GM08714 (cell line): Measurements from ENCODE around the gene MYOZ3.

ENCODE experiments used
- H3K4me3 ChIP-seq: fragments of 200-500 bp; sonication (Bioruptor generic); 2 replicates; pipeline ENCODE4 v1.5.1; 2014; ENCODE audit warnings: mild to moderate bottlenecking, low read length, inconsistent platforms
- ZNF274 ChIP-seq: IDR thresholded peaks from 2 replicates; pipeline ENCODE4 v1.6.1; 2012; ENCODE audit warnings: mild to moderate bottlenecking, low read depth, low read length

MYOZ3 gene

DNA sequence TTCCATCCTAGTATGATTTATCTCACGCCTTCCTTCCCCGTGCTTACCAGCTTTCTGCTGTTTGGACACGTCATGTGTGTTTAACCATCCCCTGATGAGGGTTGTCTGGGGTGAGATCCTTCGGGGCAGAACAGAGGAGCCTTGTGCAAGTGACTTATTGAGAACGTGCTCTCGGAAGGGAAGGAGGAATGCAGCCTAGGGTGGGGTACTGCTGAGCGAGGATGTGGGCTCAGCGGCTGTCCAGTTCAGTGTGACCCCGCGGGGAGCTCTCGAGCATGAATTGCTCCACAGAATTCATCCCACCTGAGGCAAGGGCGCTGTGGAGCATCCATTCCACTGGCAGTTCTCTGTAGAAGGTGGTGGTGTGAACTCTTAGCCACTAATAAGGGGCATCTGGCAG, 4.0 kb downstream of the MYOZ3 start:
- no peak for TF ChIP-seq ZNF274

DNA sequence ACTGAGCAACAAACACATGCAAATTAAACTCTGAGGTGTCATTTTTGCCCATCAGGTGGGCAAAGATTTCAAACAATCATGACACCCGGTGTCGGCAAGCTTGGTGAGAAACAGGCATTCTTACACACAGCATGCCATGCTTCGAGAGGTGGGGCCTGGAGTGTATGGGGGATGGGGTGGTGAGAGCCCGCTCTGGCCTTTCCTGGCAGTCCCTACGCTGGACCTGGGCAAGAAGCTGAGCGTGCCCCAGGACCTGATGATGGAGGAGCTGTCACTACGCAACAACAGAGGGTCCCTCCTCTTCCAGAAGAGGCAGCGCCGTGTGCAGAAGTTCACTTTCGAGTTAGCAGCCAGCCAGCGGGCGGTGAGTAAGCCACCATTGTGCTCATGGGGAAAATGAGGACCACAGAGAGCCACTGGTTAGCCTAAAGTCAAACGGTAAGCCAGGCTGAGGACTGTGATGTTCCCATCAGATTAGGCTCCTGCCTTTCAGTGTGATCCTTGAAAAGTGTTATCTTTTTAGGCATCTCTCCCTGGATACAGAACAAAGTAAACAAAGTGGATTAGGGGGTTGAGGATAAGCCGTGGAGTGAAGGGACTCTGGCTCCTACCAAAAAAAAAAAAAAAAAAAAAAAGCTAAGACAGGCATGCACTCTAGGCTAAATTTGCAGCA, 9.4 kb downstream of the MYOZ3 start:
- no peak for TF ChIP-seq ZNF274
- H3K4me3 ChIP-seq, result no peak overlapping the region

More for the DNA sequence above, 4.0 kb downstream of the MYOZ3 start:
- no peak overlapping the region for H3K4me3 ChIP-seq

DNA sequence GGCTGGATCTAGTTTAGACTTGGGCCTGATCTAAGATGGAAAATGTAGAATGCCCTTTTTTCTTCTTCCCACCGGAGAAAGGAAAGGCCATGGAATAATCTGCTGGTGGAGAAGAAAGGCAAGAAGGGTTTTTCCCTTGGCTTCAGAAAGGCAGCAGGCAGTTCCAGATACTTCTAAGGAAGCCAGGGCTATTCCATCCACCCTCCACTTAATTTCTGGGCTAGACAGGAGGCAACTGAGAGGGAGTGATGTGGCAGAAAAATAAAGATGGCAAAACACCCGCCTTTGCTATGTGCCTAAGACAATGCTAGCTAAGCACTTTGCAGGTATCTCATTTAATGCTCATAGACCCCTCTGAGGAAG, 9.9 kb downstream of the MYOZ3 start:
- H3K4me3 ChIP-seq, result no peak overlapping the region
- no peak for TF ChIP-seq ZNF274

DNA sequence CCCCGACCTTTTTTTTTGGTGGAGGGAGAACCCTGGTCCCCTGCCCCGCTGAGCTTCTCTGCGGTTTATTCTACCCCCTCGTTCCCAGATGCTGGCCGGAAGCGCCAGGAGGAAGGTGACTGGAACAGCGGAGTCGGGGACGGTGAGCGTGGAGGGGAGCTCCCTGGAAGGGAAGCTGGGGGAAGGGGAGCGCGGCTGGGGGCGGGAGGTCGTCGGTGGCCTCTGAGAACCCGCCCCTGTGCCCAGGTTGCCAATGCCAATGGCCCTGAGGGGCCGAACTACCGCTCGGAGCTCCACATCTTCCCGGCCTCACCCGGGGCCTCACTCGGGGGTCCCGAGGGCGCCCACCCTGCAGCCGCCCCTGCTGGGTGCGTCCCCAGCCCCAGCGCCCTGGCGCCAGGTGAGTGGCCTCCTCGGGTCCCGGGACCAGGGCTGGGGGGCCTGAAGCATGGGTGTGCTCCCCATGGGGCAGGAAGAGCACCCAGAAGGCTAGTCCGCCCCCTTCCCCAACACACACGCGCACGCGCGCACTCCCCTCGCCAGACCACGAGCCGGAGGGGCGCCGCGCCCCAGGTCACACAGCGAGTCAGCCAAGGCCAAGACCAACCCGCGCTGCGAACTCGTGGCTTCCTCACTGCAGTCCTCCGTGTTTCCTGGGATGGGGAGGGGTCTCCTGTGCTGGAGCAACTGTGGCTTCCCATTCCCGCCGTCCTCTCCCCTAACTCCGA, 10.6 kb downstream of the MYOZ3 start:
- TF ChIP-seq ZNF274, result no peak
- H3K4me3 ChIP-seq, result peak overlapping the region; percentile 49; the same call in 1 of the 2 replicates

DNA sequence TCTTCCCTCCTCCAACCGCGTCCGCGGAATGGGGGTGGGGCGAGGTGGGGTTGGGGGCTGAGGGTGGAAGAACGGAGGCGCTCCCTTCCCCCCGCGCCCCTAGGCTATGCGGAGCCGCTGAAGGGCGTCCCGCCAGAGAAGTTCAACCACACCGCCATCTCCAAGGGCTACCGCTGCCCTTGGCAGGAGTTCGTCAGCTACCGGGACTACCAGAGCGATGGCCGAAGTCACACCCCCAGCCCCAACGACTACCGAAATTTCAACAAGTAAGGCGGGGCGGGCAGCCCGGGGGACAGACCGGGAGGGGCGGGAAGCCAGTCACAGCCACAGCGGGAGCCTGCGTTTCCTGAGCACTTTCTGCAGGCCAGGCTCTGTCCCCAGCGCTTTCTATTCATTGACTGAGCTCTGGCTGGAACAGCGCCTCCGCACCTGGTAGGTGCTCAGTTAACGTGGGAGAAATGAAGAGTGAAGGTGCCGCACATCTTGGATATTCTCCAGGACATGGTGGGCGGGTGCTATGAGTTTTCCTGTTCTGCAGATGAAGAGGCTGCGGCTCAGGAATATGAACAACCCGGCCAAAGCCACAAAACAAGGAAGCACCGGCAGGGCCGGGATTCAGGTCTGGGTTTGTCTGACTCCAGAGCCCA, 11.3 kb downstream of the MYOZ3 start:
- no peak for TF ChIP-seq ZNF274
- peak overlapping the region; percentile 49; the same call in 1 of the 2 replicates for H3K4me3 ChIP-seq

DNA sequence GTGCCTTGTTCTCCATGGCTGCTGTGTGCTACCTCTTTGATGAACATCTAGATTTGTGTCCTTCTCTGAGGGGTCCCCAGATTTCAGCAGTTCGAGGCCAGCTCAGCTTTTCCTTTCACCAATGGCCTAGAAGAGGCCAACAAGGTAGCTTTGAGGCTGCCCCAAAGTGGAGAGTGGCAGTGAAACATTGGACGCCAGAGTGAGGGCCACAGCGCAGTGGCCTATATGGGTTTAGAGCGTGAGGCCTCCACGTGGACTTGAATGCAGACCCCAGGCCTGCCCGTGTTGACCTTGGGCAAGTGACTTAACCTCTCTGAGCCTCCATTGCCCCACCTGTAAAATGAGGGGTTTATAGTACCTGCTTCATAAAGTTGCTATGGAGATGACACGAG, 11.8 kb downstream of the MYOZ3 start:
- TF ChIP-seq ZNF274, result no peak
- no peak overlapping the region for H3K4me3 ChIP-seq

DNA sequence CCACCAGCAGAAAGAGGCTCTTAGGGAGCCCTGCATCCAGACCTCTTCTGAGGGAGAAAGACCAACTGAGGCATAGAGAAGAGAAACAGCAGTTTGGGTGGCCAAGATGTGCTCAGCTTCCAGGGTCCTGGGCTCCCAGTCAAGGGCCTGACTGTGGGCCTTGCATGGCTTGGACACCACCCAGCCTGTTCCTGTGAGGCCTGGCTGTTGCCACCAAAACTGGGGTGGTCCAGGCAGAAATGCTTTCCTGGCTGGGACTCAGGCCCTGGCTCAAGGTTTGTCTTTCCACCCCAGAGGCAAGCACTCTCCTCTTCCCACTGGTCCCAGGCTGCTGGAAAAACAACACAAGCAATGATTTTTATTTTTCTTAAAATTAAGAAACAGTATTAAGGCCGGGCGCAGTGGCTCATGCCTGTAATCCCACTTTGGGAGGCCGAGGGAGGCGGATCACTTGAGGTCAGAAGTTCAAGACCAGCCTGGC, 13.3 kb downstream of the MYOZ3 start:
- H3K4me3 ChIP-seq, result no peak overlapping the region
- TF ChIP-seq ZNF274, result no peak

DNA sequence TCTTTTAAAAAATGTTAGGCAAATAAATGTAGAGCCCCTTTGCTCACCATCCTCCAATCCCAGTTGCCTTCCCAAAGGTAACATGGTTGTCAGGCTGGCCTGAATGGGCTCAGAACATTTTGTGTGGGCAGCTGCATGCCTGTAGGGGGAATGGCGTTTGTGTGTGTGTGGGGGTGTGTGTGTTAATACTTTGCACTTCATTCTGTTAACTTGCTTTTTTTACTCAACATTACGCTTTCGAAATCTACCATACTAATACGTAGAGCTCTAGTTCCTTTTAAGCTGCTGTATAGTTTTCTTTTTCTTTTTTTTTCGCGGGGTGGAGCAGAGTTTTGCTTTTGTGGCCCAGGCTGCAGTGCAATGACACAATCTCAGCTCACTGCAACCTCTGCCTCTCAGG, 14.0 kb downstream of the MYOZ3 start:
- H3K4me3 ChIP-seq, result no peak overlapping the region
- no peak for TF ChIP-seq ZNF274

DNA sequence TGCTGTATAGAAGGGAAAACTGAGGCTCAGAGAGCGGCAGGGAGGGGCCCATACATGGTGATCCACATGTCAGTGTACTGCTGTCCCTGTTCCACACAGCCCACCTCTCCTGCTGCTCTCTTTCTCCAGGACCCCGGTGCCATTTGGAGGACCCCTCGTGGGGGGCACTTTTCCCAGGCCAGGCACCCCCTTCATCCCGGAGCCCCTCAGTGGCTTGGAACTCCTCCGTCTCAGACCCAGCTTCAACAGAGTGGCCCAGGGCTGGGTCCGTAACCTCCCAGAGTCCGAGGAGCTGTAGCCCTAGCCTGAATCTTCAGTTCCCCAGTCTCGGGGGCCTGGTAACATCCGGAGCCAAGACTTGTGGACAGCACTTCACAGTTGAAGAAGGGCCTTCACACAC, 15.5 kb downstream of the MYOZ3 start:
- no peak overlapping the region for H3K4me3 ChIP-seq

DNA sequence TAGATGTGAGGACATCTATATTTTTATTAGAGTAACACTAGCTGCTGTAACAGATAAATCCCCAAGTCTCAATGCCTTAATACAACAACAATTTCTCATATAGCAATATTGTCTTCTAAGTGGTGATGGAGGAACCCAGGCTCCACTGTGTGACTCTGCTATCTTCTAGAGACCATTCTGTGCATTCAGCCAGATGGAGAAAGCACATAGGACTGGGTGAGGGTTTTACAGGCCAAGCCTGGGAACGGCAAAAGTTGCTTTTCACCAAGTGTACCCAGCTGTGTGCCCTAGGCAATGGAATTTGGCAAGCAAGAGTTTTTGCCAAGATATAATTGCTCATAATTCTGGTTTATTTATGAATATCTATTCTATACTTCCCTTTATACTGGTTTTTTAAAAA, 28.1 kb downstream of the MYOZ3 start:
- TF ChIP-seq ZNF274, result no peak
- H3K4me3 ChIP-seq, result no peak overlapping the region

More for the DNA sequence above, 15.5 kb downstream of the MYOZ3 start:
- TF ChIP-seq ZNF274, result no peak

DNA sequence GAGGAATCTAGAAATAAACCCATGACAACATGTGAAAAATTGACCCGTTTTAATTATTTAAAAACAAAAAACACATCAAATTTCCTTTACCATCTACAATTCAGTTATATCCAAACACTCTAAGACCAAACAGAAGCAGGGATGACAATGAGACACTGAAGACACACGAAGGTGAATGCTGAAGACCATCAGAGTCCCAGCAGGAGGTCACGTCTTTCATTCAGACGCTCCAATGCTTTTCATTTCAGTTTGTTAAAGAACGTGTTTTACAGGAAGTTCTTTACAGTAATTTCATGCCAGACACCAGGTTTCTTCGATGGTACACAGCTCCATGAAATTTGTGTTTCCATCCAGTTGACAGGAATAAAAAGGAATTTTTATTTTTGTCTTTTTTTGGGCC, 29.7 kb downstream of the MYOZ3 start:
- no peak overlapping the region for H3K4me3 ChIP-seq
- TF ChIP-seq ZNF274, result no peak

DNA sequence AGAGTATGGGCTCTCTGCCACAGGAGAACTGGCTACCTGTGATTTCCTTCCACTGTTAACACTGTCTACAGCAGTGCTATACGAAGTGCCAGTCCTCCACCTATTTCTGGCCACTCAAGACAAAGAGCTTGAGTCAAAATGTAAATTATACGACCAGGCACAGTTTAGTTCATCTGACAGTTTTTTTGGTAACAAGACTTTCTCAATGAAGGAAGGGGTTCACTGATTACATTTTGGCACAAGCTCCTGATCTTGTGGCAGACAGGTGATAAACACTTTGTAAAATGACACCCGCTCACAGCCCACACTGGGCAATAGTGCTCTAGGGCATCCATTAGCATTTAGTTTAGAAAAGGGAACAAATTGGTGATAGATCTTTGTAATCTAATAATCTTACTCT, 31.2 kb downstream of the MYOZ3 start:
- no peak for TF ChIP-seq ZNF274
- H3K4me3 ChIP-seq, result no peak overlapping the region

DNA sequence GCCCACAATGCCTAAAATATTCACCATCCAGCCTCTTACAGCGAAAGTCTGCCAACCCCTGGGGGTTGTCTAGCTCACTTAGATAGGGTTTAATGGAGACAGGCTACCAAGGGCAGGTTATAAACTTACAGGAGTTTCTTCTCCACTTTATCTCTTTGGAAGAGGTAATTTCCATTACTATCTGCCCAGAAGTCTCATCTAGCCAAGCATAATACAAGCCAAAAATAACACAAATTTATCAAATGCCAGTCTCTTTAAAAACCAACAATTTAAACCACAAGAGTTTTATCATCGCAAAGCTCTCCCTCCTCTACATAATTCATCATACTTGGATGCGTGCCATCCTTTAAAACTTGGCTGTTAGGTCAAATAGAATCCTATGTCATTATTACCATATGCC, 33.6 kb downstream of the MYOZ3 start:
- H3K4me3 ChIP-seq, result no peak overlapping the region
- no peak for TF ChIP-seq ZNF274

DNA sequence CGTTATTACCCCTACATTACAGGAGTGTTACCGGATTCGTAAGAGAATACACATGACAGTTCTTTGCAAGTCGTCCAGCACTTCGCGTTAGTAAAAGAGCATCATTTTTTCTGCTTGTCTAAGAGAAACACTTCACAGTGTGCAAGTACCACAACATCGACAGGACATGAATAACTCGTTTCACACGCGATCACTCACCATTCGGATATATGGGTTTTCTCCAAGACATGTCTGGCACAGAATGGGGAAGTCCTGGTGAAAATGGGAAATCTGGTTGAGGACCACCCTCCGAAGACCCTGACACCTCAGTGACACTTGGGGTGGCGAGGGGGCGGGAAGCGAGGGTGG, 39.2 kb downstream of the MYOZ3 start:
- TF ChIP-seq ZNF274, result no peak

More for the DNA sequence above, 39.2 kb downstream of the MYOZ3 start:
- peak overlapping the region; percentile 84 for H3K4me3 ChIP-seq
